ENCODE data around the gene ZNF280C. TPM values are rescaled to one million over a fixed set of nuclear protein-coding genes. Genes with fewer than 3 reads are reported as not detected.
A peak's percentile ranks its signal among the peaks of the same experiment; 100 is the strongest.

The ZNF280C gene
- total RNA-seq, 1 donor from 2014 or later: 0.79 TPM

- DNase-seq (ENCODE audit: low read depth) (peak; percentile 72), FAIRE-seq (no peak)
- Histone ChIP-seq H3K36me3 (ENCODE audit: control insufficient read depth, insufficient read depth, low read length) (no peaks in the 10 kb centered on the region), H3K27me3 (ENCODE audit: control insufficient read depth, insufficient read depth, low read length) (no peaks in the 10 kb centered on the region), H3K4me3 (ENCODE audit: low read depth, low read length) (no peak overlapping the region)
- TF ChIP-seq, protein P1, sequence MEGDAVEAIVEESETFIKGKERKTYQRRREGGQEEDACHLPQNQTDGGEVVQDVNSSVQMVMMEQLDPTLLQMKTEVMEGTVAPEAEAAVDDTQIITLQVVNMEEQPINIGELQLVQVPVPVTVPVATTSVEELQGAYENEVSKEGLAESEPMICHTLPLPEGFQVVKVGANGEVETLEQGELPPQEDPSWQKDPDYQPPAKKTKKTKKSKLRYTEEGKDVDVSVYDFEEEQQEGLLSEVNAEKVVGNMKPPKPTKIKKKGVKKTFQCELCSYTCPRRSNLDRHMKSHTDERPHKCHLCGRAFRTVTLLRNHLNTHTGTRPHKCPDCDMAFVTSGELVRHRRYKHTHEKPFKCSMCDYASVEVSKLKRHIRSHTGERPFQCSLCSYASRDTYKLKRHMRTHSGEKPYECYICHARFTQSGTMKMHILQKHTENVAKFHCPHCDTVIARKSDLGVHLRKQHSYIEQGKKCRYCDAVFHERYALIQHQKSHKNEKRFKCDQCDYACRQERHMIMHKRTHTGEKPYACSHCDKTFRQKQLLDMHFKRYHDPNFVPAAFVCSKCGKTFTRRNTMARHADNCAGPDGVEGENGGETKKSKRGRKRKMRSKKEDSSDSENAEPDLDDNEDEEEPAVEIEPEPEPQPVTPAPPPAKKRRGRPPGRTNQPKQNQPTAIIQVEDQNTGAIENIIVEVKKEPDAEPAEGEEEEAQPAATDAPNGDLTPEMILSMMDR (IDR thresholded peaks at IDR 0.05; ENCODE audit: insufficient read depth, low read length, severe bottlenecking): no peak
Observed at GRCh38 chrX:130224810-130225209, 43.9 kb downstream of the ZNF280C start.

DNA sequence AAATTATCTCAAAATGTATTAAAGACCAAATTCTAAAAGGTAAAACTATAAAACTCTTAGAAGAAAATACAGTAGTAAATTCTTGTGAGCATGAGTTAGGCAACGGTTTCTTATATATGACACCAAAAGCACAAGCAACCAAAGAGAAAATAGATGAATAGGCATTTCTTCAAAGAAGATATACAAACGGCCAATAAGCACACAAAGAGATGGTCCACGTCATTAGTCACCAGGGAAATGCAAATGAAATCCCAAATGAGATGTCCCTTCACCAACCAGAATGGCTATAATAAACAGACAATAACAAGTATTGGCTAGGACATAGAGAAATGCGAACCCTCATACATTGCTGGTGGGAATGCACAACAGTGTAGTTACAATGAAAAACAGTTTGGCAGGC, 52.4 kb downstream of the ZNF280C start:
- no peak for FAIRE-seq
- Histone ChIP-seq H3K36me3 (ENCODE audit: control insufficient read depth, insufficient read depth, low read length) (no peaks in the 10 kb centered on the region), H3K4me3 (ENCODE audit: low read depth, low read length) (no peak overlapping the region), H3K27me3 (ENCODE audit: control insufficient read depth, insufficient read depth, low read length) (no peaks in the 10 kb centered on the region)
- TF ChIP-seq, protein P1 (IDR thresholded peaks at IDR 0.05; ENCODE audit: insufficient read depth, low read length, severe bottlenecking): no peak
- no peak for DNase-seq (ENCODE audit: low read depth)

- TF ChIP-seq, protein P1 (IDR thresholded peaks at IDR 0.05; ENCODE audit: insufficient read depth, low read length, severe bottlenecking): no peak
- Histone ChIP-seq H3K27me3 (ENCODE audit: control insufficient read depth, insufficient read depth, low read length) (no peaks in the 10 kb centered on the region), H3K36me3 (ENCODE audit: control insufficient read depth, insufficient read depth, low read length) (no peaks in the 10 kb centered on the region), H3K4me3 (ENCODE audit: low read depth, low read length) (no peak overlapping the region)
- no peak for FAIRE-seq
- no peak for DNase-seq (ENCODE audit: low read depth)
Observed at GRCh38 chrX:130213376-130213775, 55.3 kb downstream of the ZNF280C start.

DNA sequence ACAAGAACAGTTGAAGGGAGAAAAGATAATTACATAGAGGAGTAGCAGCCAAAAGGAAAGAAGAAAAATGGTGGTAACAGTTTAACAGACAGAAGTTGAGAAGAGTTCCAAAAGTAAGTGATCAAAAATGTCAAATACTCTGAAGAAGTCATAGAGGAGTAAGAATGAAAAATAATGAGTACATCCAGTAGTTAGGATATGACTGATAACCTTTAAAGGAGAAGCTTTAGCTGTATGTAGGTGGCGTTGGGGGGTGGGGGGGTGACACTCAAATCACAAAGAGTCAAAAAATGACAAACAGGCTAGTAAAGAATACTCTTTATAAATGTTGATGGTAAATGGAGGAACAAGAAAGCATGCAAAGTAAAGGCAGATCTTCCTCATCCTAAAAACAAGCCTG, 56.3 kb downstream of the ZNF280C start:
- H3K36me3 ChIP-seq (ENCODE audit: control insufficient read depth, insufficient read depth, low read length): no peaks in the 10 kb centered on the region
- H3K4me3 ChIP-seq (ENCODE audit: low read depth, low read length): no peak overlapping the region
- no peak for FAIRE-seq
- H3K27me3 ChIP-seq (ENCODE audit: control insufficient read depth, insufficient read depth, low read length): no peaks in the 10 kb centered on the region
- TF ChIP-seq, protein P1 (IDR thresholded peaks at IDR 0.05; ENCODE audit: insufficient read depth, low read length, severe bottlenecking): no peak
- DNase-seq (ENCODE audit: low read depth): no peak

DNA sequence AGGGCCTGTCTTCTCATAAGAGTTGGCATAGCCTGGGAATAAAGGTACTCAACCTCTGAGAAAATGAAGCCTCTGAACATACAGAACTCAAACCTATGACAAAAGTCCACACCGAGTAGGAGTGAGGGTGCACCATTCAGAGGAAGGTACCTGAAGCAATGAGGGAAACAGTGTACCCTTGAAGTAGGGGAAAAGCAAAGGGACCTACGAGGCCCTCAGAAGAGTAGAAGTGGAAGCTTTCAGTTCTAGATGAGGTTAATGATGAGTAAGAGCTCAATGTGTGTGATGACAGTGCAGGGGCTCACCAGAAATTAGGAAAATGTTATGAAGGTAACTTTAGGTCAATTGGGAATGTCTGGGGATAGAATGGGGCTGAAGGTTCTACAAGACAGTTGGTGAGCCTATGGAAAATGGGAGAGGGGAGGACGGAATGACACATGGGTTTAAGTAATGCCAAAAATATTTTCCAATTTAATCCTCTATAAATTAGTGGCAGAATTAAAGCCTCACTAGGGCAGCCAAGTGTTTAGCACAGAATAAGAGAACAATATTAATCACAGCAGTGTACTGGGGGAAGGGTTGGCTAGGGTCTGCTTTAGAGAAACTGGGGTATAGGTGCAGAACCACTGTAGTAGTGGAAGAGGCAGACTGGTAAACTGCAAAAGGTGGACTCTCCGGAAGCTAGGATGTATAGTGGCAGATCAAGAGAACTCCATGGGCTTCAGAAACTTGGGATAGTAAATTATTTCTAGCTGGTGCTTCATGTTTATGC, 57.1 kb downstream of the ZNF280C start:
- DNase-seq (ENCODE audit: low read depth): no peak
- Histone ChIP-seq H3K36me3 (ENCODE audit: control insufficient read depth, insufficient read depth, low read length) (no peaks in the 10 kb centered on the region), H3K4me3 (ENCODE audit: low read depth, low read length) (no peak overlapping the region), H3K27me3 (ENCODE audit: control insufficient read depth, insufficient read depth, low read length) (no peaks in the 10 kb centered on the region)
- FAIRE-seq: no peak
- TF ChIP-seq, protein P1 (IDR thresholded peaks at IDR 0.05; ENCODE audit: insufficient read depth, low read length, severe bottlenecking): no peak

DNA sequence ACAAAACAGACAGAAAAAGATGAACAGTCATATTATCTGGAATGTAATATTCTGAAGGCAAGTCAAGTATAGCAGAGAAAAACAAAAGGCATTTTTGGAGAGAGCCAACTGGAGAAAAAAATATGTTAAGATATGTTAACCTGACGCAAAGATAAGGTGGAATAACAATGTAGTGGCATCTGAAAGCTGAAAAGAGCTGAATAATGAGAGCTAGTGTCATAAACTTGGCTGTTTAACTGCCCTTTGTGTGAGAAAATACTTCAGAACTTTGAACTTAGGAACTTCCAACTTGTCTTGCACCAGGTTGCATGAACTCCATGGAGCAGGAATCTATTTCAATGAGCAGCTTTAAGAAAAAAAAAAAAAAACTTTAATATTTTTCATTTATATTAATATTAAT, 64.1 kb downstream of the ZNF280C start:
- TF ChIP-seq, protein P1 (IDR thresholded peaks at IDR 0.05; ENCODE audit: insufficient read depth, low read length, severe bottlenecking): no peak
- DNase-seq (ENCODE audit: low read depth) (no peak), FAIRE-seq (no peak)
- Histone ChIP-seq H3K4me3 (ENCODE audit: low read depth, low read length) (no peak overlapping the region), H3K36me3 (ENCODE audit: control insufficient read depth, insufficient read depth, low read length) (no peaks in the 10 kb centered on the region), H3K27me3 (ENCODE audit: control insufficient read depth, insufficient read depth, low read length) (no peaks in the 10 kb centered on the region)
